NK-92 (cell line): ENCODE measurements around the gene KIAA0319L.
A peak's percentile ranks its signal among the peaks of the same experiment; 100 is the strongest.

Experiments
- DNase-seq: peaks from one replicate; lab custom pipeline; 2025; ENCODE audit not compliant: unreplicated experiment; lab: John Stamatoyannopoulos, UW

The KIAA0319L gene

DNA sequence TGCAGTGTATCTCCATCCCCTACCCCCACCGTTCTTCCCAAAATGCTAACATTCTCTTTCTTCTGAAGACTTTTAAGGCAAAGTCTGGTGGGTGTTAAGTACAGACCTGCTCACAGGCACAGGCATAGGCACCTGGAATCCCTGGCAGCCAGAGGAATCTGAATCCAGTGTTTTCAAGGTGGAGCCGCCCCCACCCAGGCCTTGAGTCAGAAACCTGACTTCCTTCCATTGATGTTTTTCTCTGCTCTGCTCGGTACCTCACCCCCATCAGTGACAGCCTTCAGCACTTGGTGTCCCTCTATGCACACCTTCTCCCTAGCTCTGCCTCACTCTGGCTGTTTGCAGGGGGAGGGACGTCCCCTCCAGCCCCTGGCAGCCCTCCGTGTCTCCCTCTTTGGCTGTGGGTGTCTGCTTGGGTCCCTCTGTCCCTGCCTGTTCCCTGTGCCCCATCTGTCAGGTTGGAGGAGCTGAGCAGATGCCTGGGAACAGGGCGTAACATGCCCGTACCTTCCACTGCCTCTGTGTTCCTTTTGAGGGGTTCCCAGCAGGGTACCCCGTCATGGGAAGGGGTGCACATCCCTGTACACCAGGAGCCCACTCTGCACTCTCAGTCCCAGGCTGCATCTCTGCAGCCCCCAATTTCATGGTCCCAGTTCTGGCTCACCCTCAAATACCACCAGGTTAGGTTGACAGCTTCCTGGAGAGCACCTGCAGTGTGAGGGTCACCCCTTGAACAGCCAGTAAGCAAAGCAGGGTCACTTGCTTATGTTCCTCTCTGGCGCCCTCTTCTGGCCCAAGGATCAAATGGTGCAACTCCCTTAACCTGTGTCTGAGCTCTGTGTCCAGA is 7.1 kb upstream of the KIAA0319L start:
- no peak for DNase-seq

DNA sequence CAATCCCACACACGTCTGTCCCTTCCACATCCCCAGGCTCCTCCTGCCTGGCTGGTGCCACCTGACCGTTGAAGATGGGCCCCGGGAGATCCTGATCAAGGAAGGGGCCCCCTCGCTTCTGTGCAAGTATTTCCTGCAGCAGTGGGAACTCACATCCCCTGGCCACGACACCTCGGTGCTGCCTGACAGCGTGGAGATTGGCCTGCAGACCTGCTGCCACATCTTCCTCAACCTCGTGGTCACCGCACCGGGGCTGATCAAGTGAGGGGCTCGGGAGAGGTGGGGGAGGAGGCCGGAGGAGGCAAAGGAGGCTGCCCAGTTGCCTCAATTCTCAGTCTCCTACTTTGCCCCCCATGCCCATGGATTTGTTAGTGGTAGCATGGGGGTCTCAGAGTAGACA is 6.0 kb upstream of the KIAA0319L start:
- no peak for DNase-seq

DNA sequence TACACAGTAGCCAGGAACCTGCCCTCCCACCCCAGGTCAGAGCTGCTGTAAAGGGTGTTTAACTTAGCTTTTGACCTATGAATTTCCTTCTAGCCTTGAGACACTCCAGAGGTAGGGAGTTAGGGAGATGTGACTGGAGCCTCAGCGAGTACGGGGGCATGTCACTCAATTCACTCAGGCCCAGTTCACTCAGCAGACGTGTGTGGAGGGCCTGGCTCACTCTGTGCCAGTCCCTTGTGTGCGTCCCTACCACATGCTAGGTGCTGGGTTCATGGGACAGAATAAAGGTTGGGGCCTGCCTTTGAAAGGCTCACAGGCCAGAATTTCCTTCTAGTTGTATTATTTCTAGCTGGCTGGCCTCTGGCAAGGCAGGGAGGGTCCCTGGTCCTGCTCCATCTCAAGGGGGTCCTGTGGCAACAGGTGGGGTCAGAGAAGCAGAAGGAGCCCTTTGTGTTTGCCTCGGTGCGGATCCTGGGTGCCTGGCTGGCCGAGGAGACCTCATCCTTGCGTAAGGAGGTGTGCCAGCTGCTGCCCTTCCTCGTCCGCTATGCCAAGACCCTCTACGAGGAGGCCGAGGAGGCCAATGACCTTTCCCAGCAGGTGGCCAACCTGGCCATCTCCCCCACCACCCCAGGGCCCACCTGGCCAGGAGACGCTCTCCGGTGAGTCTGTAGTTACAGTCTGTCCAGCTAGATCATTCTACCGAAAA is 4.9 kb upstream of the KIAA0319L start:
- DNase-seq, result no peak

DNA sequence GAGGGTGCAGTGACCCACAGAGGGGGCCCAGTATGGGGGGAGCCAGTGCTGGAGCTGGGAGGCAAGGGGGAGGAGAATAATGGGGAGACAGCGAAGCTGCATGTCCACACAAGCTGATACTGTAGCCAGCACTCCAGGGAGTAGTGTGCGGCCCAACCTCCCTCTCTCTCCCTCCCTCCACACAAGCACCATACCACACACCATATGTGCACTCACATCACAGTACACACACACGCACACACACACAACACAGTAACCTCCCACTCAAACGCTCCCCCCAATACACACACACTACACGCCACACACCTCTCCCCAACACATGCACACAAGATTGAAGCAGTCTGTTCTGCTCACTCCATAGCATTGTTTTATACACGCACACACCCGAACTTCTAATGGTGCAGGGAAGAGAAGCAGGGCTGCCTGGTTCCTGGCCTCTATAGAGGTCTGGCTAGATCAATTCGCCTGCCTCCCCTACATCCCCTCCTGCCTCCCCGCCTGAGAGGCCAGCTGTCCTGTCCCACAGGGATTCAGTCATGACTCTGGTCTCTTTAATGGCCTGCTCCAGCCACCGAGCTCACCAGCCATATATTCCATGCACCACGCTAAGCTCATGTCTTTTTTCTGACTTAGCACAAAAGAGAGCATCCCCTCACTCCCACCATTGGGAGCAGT is 4.2 kb upstream of the KIAA0319L start:
- no peak for DNase-seq

- DNase-seq, result no peak
Observed at GRCh38 chr1:35560256-35561225, 3.3 kb upstream of the KIAA0319L start.

DNA sequence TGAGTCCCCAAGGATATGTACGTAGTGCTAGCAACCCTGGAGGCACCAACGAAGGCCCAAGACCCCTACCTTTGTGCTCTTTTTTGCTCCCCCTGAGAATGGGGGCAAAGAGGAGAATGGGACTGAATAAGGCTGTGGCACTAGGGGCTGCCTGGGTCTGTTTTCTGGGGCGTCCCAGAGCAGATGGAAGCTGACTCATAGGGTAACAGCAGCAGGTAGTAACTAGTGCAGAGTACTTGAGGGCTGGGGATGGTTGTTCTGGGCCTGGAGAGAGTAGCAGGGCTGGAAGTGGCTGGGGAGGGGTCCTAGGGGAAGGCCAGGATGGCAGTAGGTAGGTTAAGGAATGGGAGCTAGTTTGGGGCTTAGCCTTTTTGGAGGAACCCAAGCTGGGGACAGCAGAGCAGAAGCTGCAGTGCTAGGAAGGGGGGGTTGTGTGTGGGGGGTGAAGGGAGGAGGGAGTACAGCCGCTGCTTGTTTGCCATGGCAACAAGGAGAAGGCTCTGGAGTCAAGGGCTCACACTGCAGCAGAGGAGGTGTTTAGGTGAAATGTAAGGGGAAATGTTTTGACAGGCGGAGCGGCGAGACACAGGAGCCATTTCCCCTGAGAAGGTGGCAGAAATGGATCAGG is 2.2 kb upstream of the KIAA0319L start:
- no peak for DNase-seq

DNA sequence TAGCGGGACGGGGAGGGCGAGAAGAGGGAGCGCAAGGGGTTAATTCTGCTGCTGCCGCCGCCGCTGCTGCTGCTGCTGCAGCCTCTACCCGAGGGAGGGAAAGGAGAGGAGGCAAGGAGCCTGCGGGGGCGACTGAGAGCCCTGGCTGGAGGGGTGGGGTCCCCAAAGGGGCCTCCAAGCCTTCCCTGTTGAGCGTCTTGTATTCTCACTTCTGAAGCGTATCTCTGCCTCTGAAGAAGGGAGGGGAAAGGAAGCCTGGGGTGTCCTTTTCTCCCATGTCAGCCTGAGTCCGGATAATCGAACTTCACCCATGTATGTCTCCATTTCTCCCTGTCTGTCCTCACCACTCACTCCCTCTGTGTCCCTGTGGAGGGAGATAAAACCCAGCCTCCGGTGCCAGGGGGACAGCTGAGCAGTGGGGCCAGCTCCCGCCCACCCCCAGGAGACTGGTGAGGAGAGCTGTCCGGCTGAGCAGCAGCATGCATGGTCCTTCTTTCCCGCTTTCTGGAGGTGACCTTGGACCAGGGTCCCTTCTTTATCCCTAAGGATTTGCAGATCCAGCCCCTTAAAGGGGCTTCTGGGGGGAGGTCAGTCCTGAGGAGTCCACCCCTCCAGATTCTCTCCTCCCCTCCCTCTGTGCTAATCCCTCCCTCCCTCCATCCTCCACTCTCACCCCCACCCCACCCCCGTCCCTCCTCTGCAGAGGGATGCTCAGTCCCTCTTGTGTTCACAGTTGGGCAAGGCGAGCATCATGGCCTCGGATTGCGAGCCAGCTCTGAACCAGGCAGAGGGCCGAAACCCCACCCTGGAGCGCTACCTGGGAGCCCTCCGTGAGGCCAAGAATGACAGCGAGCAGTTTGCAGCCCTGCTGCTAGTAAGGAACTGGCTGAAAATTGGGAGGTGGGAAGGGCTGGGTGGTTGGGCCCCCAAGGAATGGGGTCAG is 1.4 kb upstream of the KIAA0319L start:
- no peak for DNase-seq

- DNase-seq, result peak; percentile 63
Observed at GRCh38 chr1:35557611-35558373, 589 bp upstream of the KIAA0319L start, which contains the start of gene NCDN. Gene NCDN, plus strand, starts transcription at chr1:35557799. Its CDS starts 392 bp downstream, at chr1:35558191.

DNA sequence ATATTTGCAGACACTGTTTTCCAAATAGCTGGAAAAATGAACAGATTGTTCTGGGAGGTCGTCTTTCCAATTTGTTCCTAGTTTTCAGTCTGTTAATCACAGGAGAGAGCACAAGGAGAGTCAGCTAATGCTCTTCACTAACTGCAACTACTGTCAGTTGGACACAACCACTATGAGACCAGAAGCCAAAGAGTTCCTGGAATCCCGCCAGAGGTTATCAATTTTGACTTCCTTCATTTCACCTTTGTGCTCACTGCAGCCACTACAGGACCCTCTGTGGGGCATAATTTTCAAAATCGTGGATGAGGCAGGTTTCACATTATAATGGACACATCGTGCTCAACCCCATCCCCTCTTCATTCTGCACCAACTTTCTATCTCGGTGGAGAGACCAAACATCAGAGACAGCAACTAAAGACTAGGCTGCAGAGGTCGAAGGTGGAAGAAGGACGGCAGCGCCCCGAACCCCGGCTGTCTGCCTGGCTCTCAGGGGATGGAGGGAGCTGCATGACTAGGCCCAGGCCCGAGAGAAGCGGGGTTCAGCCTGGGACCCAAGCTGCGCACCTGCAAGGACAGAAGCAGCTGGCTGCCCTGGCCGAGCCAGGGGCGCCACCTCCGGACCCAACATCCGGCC is 602 bp downstream of the KIAA0319L start:
- no peak for DNase-seq

GRCh38 chr1:35555601-35556477 is 1.4 kb downstream of the KIAA0319L start:
- no peak for DNase-seq

- no peak for DNase-seq
Observed at GRCh38 chr1:35555212-35555584, 2.0 kb downstream of the KIAA0319L start.

GRCh38 chr1:35554266-35555211 is 2.7 kb downstream of the KIAA0319L start:
- no peak for DNase-seq

DNA sequence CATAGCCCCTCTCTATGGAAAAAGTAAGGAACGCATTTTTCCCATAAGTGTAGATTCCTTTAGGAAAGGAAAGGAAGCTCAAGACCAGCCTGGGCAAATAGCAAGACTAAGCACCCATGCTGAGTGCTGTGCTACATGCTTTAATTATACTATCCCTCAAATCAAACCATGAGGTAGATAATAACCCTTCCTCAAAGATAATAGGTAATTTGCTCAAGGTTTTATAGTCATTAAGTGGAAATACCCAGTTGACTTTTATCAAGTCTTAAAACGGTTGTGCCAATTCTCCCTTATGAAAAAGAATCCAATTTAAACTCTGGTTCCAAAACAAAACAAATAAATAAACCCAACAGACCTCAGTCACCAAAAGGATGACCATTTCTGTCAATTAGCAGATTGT is 3.4 kb downstream of the KIAA0319L start:
- DNase-seq, result no peak

DNA sequence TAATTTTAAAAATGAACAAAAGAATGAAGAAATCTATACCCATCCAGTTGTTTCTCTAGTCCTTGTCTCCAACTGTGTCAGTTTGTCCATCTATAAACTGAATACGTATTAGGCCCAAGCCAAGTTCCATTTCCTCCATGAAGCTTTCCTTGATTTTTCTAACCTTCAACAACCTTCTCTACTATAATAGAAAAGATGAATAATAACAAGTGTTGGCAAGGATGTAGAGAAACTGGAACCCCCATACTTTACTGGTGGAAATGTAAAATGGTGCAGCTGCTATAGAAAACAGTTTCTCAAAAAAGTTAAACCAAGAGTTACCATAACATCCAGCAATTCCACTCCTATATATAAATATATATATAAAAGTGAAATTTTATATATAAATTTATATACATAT is 10.6 kb downstream of the KIAA0319L start:
- no peak for DNase-seq

DNA sequence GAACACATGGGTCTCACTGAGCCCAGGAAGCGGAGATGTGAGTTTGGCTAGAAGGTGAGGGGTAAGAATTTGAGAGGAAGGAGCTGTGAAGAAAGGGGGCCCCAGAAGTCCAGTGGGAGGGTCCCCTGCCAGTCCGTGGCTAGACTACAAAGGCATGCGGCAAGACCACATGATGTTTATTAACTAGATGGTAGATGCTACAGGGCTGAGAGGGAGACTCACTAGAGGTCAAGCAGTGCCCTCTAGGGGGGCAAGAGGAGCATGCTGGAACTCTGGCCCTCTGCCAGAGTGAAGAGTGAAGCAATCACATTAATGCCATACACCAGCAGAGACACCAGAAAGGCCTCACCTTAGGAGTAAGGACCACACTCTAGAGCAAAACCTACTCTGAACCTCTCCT is 12.2 kb downstream of the KIAA0319L start:
- DNase-seq, result no peak

GRCh38 chr1:35539824-35540261 is 17.4 kb downstream of the KIAA0319L start:
- DNase-seq, result no peak
